ENCODE data around the gene MOB1B. TPM values are rescaled to one million over a fixed set of nuclear protein-coding genes. Genes with fewer than 3 reads are reported as not detected.
A peak's percentile ranks its signal among the peaks of the same experiment; 100 is the strongest.
"Not testable (repeated sequence)": the region's sequence is repeated elsewhere in the genome, so short reads cannot be mapped to it uniquely, and the experiment has no call there.

Gene MOB1B
- total RNA-seq, 6 donors from 2014 or later, result 10.5 to 34.3 (median 24.2) TPM

GRCh38 chr4:70895405-70895804 is 6.8 kb upstream of the MOB1B start:
- ATAC-seq (ENCODE audit: low FRiP score in 2 of 2) (peak; percentile 50 to 71), DNase-seq (peak in 1 of 2 donors; percentile 26)
- 49 to 55% methylated on average over 2 of the region's 2 CpGs for WGBS, 2 donors
- Histone ChIP-seq H3K36me3 (no peaks in the 10 kb centered on the region), H3K27me3 (no peaks in the 10 kb centered on the region), H3K9me3 (no peaks in the 10 kb centered on the region), H3K4me3 (no peak overlapping the region), H3K27ac (no peak overlapping the region), H3K4me1 (peaks cover 0 to 8% (median 4%) of the 10 kb centered on the region in 4 donors)
- TF ChIP-seq EP300 (IDR thresholded peaks at IDR 0.05) (no peak), POLR2AphosphoS5 (IDR thresholded peaks at IDR 0.05) (no peak), CTCF (IDR thresholded peaks at IDR 0.05) (no peak), POLR2A (IDR thresholded peaks at IDR 0.05) (no peak)

GRCh38 chr4:70895811-70896491 is 6.2 kb upstream of the MOB1B start:
- Histone ChIP-seq H3K27ac (no peak overlapping the region), H3K27me3 (no peaks in the 10 kb centered on the region), H3K4me3 (no peak overlapping the region), H3K4me1 (peaks cover 0 to 8% (median 4%) of the 10 kb centered on the region in 4 donors), H3K9me3 (no peaks in the 10 kb centered on the region), H3K36me3 (no peaks in the 10 kb centered on the region)
- 40 to 49% methylated on average over 5 of the region's 5 CpGs for WGBS, 2 donors
- ATAC-seq (ENCODE audit: low FRiP score in 2 of 2) (peak; percentile 30 to 72), DNase-seq (no peak)
- TF ChIP-seq POLR2A (IDR thresholded peaks at IDR 0.05) (no peak), CTCF (IDR thresholded peaks at IDR 0.05) (no peak), EP300 (IDR thresholded peaks at IDR 0.05) (no peak)

GRCh38 chr4:70898581-70898980 is 3.6 kb upstream of the MOB1B start:
- not testable (repeated sequence) for H3K27me3 ChIP-seq; H3K27ac ChIP-seq; H3K4me3 ChIP-seq; H3K36me3 ChIP-seq; H3K9me3 ChIP-seq; ATAC-seq (ENCODE audit: low FRiP score in 2 of 2)
- 62 to 76% methylated on average over 6 of the region's 6 CpGs for WGBS, 2 donors
- DNase-seq, result peak in 1 of 2 donors; percentile 45
- peaks cover 5 to 18% (median 7%) of the 10 kb centered on the region in 4 donors for H3K4me1 ChIP-seq

GRCh38 chr4:70901607-70901983 is 574 bp upstream of the MOB1B start:
- peak overlapping the region; percentile 81 to 95 (median 90) for H3K27ac ChIP-seq
- peaks cover 0 to 5% (median 0%) of the 10 kb centered on the region in 4 donors for H3K36me3 ChIP-seq
- no peaks in the 10 kb centered on the region for H3K9me3 ChIP-seq
- ATAC-seq (ENCODE audit: low FRiP score in 2 of 2) (no peak), DNase-seq (no peak)
- peaks cover 1 to 15% (median 5%) of the 10 kb centered on the region in 4 donors for H3K4me1 ChIP-seq
- no peak for TF ChIP-seq POLR2A (IDR thresholded peaks at IDR 0.05)
- H3K4me3 ChIP-seq, result peak overlapping the region; percentile 68 to 94 (median 88)
- H3K27me3 ChIP-seq, result no peaks in the 10 kb centered on the region
- 24% methylated on average over 8 of the region's 8 CpGs for WGBS, 2 donors

GRCh38 chr4:70902577-70903290 is 565 bp downstream of the MOB1B start:
- 0% methylated on average over 23 to 48 of the region's 48 CpGs for WGBS, 2 donors
- H3K27me3 ChIP-seq, result no peaks in the 10 kb centered on the region
- H3K9me3 ChIP-seq, result no peaks in the 10 kb centered on the region
- peak overlapping the region; percentile 81 to 95 (median 90) for H3K27ac ChIP-seq
- DNase-seq, result peak in 1 of 2 donors; percentile 34
- TF ChIP-seq POLR2A (IDR thresholded peaks at IDR 0.05) (no peak), POLR2AphosphoS5 (IDR thresholded peaks at IDR 0.05) (no peak), EP300 (IDR thresholded peaks at IDR 0.05) (no peak), CTCF (IDR thresholded peaks at IDR 0.05) (no peak)
- peak; percentile 76 to 77 for ATAC-seq (ENCODE audit: low FRiP score in 2 of 2)
- H3K4me1 ChIP-seq, result peaks cover 0 to 15% (median 5%) of the 10 kb centered on the region in 4 donors
- H3K36me3 ChIP-seq, result peaks cover 0 to 5% (median 0%) of the 10 kb centered on the region in 4 donors
- H3K4me3 ChIP-seq, result peak overlapping the region; percentile 68 to 94 (median 88)

All from upper lobe of left lung (tissue), 6 donors.